LoVo (cell line): ENCODE results near the gene ILKAP.

ENCODE experiments used
- DNase-seq: peaks from one replicate; pipeline ENCODE4 v3.0.0-alpha.2; 2016; ENCODE audit warnings: low spot score

The ILKAP gene

GRCh38 chr2:238203094-238203972 lies at the start of gene ILKAP:
Gene ILKAP, minus strand, starts transcription at chr2:238203695. Its CDS starts 142 bp downstream, at chr2:238203553.
- peak; percentile 89 for DNase-seq

GRCh38 chr2:238252766-238253630 lies 49.5 kb upstream of the ILKAP start:
- DNase-seq: no peak

- DNase-seq: no peak
Observed at GRCh38 chr2:238251986-238252385, 48.5 kb upstream of the ILKAP start.

GRCh38 chr2:238251331-238251730 lies 47.8 kb upstream of the ILKAP start:
- no peak for DNase-seq

GRCh38 chr2:238250896-238251295 lies 47.4 kb upstream of the ILKAP start:
- DNase-seq: no peak

- DNase-seq: no peak
Observed at GRCh38 chr2:238247841-238248453, 44.5 kb upstream of the ILKAP start.

- DNase-seq: no peak
Observed at GRCh38 chr2:238247002-238247822, 43.7 kb upstream of the ILKAP start.

GRCh38 chr2:238244151-238244550 lies 40.7 kb upstream of the ILKAP start:
- no peak for DNase-seq

- DNase-seq: no peak
Observed at GRCh38 chr2:238243496-238244076, 40.1 kb upstream of the ILKAP start.

- DNase-seq: no peak
Observed at GRCh38 chr2:238242731-238243495, 39.4 kb upstream of the ILKAP start.

GRCh38 chr2:238241970-238242369 lies 38.5 kb upstream of the ILKAP start:
- DNase-seq: no peak

GRCh38 chr2:238240757-238241711 lies 37.5 kb upstream of the ILKAP start:
- DNase-seq: peak; percentile 41

- peak; percentile 93 for DNase-seq
Observed at GRCh38 chr2:238239863-238240756, 36.6 kb upstream of the ILKAP start, which contains the start of gene HES6. Gene HES6, minus strand, starts transcription at chr2:238240038. Its CDS starts 133 bp downstream, at chr2:238239905.

- no peak for DNase-seq
Observed at GRCh38 chr2:238239543-238239862, 36.0 kb upstream of the ILKAP start.

- DNase-seq: no peak
Observed at GRCh38 chr2:238238766-238239542, 35.5 kb upstream of the ILKAP start.

GRCh38 chr2:238238311-238238765 lies 34.8 kb upstream of the ILKAP start:
- no peak for DNase-seq

GRCh38 chr2:238237431-238238135 lies 34.1 kb upstream of the ILKAP start:
- DNase-seq: no peak
